Measurements from ENCODE around the gene FHL1.

FHL1 gene

GRCh38 chrX:136255541-136255940 is 108.2 kb downstream of the FHL1 start:
- TF ChIP-seq CTCF (conservative IDR thresholded peaks at IDR 0.05) (no peak), ZFX (IDR thresholded peaks at IDR 0.05) (no peak)
- no peak overlapping the region for H3K27ac ChIP-seq

- no peak for TF ChIP-seq CTCF (conservative IDR thresholded peaks at IDR 0.05)
- TF ChIP-seq ZFX (IDR thresholded peaks at IDR 0.05): no peak
- no peak overlapping the region for H3K27ac ChIP-seq
These were observed 108.7 kb downstream of the FHL1 start for GRCh38 chrX:136256026-136256425.

- H3K27ac ChIP-seq: no peak overlapping the region
- TF ChIP-seq CTCF (conservative IDR thresholded peaks at IDR 0.05) (no peak), ZFX (IDR thresholded peaks at IDR 0.05) (no peak)
These were observed 111.6 kb downstream of the FHL1 start for GRCh38 chrX:136258951-136259350.

GRCh38 chrX:136259543-136259942 is 112.2 kb downstream of the FHL1 start:
- no peak for TF ChIP-seq CTCF (conservative IDR thresholded peaks at IDR 0.05)
- H3K27ac ChIP-seq: no peak overlapping the region

GRCh38 chrX:136260776-136261175 is 113.4 kb downstream of the FHL1 start:
- TF ChIP-seq CTCF (conservative IDR thresholded peaks at IDR 0.05) (no peak), ZFX (IDR thresholded peaks at IDR 0.05) (no peak)
- no peak overlapping the region for H3K27ac ChIP-seq
